ENCODE measurements around the gene DUOX2.

DUOX2 gene

GRCh38 chr15:45155739-45156138 is 41.8 kb upstream of the DUOX2 start:
- H4K20me1 ChIP-seq (ENCODE audit: control insufficient read depth, insufficient read depth, low read depth, low read length): no peaks in the 10 kb centered on the region
- no peaks in the 10 kb centered on the region for H3K4me1 ChIP-seq (ENCODE audit: control insufficient read depth, low read length)
- no peaks in the 10 kb centered on the region for H3K79me2 ChIP-seq (ENCODE audit: control insufficient read depth, low read length)
- no peaks in the 10 kb centered on the region for H3K9me2 ChIP-seq (replicated peaks; ENCODE audit: control insufficient read depth, low read length)
- no peak for TF ChIP-seq CTCF (IDR thresholded peaks at IDR 0.05; ENCODE audit: low read depth, low read length, poor library complexity, severe bottlenecking)
- no peak for TF ChIP-seq EZH2phosphoT487 (IDR thresholded peaks at IDR 0.05; ENCODE audit: borderline replicate concordance, low read length)
- H3K4me2 ChIP-seq (ENCODE audit: low read length): no peak overlapping the region
- no peak overlapping the region for H3K27ac ChIP-seq (ENCODE audit: low read depth, low read length)
- H3K9me3 ChIP-seq (ENCODE audit: control insufficient read depth, insufficient read depth, low read length): no peaks in the 10 kb centered on the region
- H3K27me3 ChIP-seq (ENCODE audit: control insufficient read depth, low read length): no peaks in the 10 kb centered on the region
- H3F3A ChIP-seq (ENCODE audit: control insufficient read depth, insufficient read depth): no peaks in the 10 kb centered on the region
- H3K4me3 ChIP-seq (ENCODE audit: low read length): no peak overlapping the region
- no peaks in the 10 kb centered on the region for H3K36me3 ChIP-seq (ENCODE audit: control insufficient read depth, low read length)

- no peaks in the 10 kb centered on the region for H3K27me3 ChIP-seq (ENCODE audit: control insufficient read depth, low read length)
Observed at GRCh38 chr15:45151998-45152828, 38.2 kb upstream of the DUOX2 start.

GRCh38 chr15:45150997-45151396 is 37.0 kb upstream of the DUOX2 start:
- H3K79me2 ChIP-seq (ENCODE audit: control insufficient read depth, low read length): no peaks in the 10 kb centered on the region
- H3K9me2 ChIP-seq (replicated peaks; ENCODE audit: control insufficient read depth, low read length): no peaks in the 10 kb centered on the region
- no peaks in the 10 kb centered on the region for H3K27me3 ChIP-seq (ENCODE audit: control insufficient read depth, low read length)
- H3K27ac ChIP-seq (ENCODE audit: low read depth, low read length): no peak overlapping the region
- H3K9me3 ChIP-seq (ENCODE audit: control insufficient read depth, insufficient read depth, low read length): no peaks in the 10 kb centered on the region
- TF ChIP-seq EZH2phosphoT487 (IDR thresholded peaks at IDR 0.05; ENCODE audit: borderline replicate concordance, low read length): no peak
- TF ChIP-seq CTCF (IDR thresholded peaks at IDR 0.05; ENCODE audit: low read depth, low read length, poor library complexity, severe bottlenecking): no peak
- no peak overlapping the region for H3K4me2 ChIP-seq (ENCODE audit: low read length)
- no peaks in the 10 kb centered on the region for H3K4me1 ChIP-seq (ENCODE audit: control insufficient read depth, low read length)
- H4K20me1 ChIP-seq (ENCODE audit: control insufficient read depth, insufficient read depth, low read depth, low read length): no peaks in the 10 kb centered on the region
- H3K36me3 ChIP-seq (ENCODE audit: control insufficient read depth, low read length): no peaks in the 10 kb centered on the region
- no peak overlapping the region for H3K4me3 ChIP-seq (ENCODE audit: low read length)
- H3F3A ChIP-seq (ENCODE audit: control insufficient read depth, insufficient read depth): no peaks in the 10 kb centered on the region

More at GRCh38 chr15:45151998-45152828, 38.2 kb upstream of the DUOX2 start:
- Histone ChIP-seq H4K20me1 (ENCODE audit: control insufficient read depth, insufficient read depth, low read depth, low read length) (no peaks in the 10 kb centered on the region), H3F3A (ENCODE audit: control insufficient read depth, insufficient read depth) (no peaks in the 10 kb centered on the region), H3K9me3 (ENCODE audit: control insufficient read depth, insufficient read depth, low read length) (no peaks in the 10 kb centered on the region), H3K4me2 (ENCODE audit: low read length) (no peak overlapping the region), H3K36me3 (ENCODE audit: control insufficient read depth, low read length) (no peaks in the 10 kb centered on the region), H3K4me1 (ENCODE audit: control insufficient read depth, low read length) (no peaks in the 10 kb centered on the region), H3K27ac (ENCODE audit: low read depth, low read length) (no peak overlapping the region), H3K9me2 (replicated peaks; ENCODE audit: control insufficient read depth, low read length) (no peaks in the 10 kb centered on the region), H3K4me3 (ENCODE audit: low read length) (no peak overlapping the region), H3K79me2 (ENCODE audit: control insufficient read depth, low read length) (no peaks in the 10 kb centered on the region)
- no peak for TF ChIP-seq EZH2phosphoT487 (IDR thresholded peaks at IDR 0.05; ENCODE audit: borderline replicate concordance, low read length)
- TF ChIP-seq CTCF (IDR thresholded peaks at IDR 0.05; ENCODE audit: low read depth, low read length, poor library complexity, severe bottlenecking): no peak
